Stomach (tissue), 4 donors: ENCODE results near the gene POLR2C.

Source experiments
- CTCF ChIP-seq, 7 experiments: fragments of 450-650 bp in 4 of 7; fragments of 200-600 bp in 3 of 7; sonication (generic) in 3 of 7; IDR thresholded peaks; one replicate each; pipeline ENCODE4 v1.5.1; 2016 to 2019; ENCODE audit warnings: antibody characterized with exemption in 7 of 7, control low read depth in 2 of 7, mild to moderate bottlenecking in 1 of 7
- EP300 ChIP-seq: sonication (generic); formaldehyde crosslinking; IDR thresholded peaks from one replicate; pipeline ENCODE4 v1.6.1; 2017; ENCODE audit warnings: antibody characterized with exemption
- POLR2A ChIP-seq, 4 donors: fragments of 450-650 bp; IDR thresholded peaks; one replicate each; pipeline ENCODE4 v1.6.1; 2016; ENCODE audit warnings: antibody characterized with exemption in 4 of 4, control low read depth in 2 of 4, mild to moderate bottlenecking in 1 of 4, moderate library complexity in 1 of 4

- TF ChIP-seq CTCF (IDR thresholded peaks at IDR 0.05): no peak
- no peak for TF ChIP-seq POLR2A (IDR thresholded peaks at IDR 0.05)
- TF ChIP-seq EP300: no peak
These were observed 36.1 kb upstream of the POLR2C start for GRCh38 chr16:57426356-57426755.
